ENCODE measurements around the gene DCUN1D1.

DCUN1D1 gene

GRCh38 chr3:183022936-183023516 lies 42.7 kb upstream of the DCUN1D1 start:
- ATAC-seq, result no peak
- TF ChIP-seq POU6F1 (CRISPR knock-in tag; IDR thresholded peaks at IDR 0.05; ENCODE audit: borderline replicate concordance, low read depth) (no peak), TOX (CRISPR knock-in tag; IDR thresholded peaks at IDR 0.05; ENCODE audit: borderline replicate concordance) (no peak), TSHZ2 (CRISPR knock-in tag; IDR thresholded peaks at IDR 0.05) (no peak), CSRNP3 (CRISPR knock-in tag; IDR thresholded peaks at IDR 0.05) (no peak), TCF4 (CRISPR knock-in tag; IDR thresholded peaks at IDR 0.05; ENCODE audit: borderline replicate concordance) (no peak), ESRRG (CRISPR knock-in tag; IDR thresholded peaks at IDR 0.05) (no peak), RARB (CRISPR knock-in tag; IDR thresholded peaks at IDR 0.05) (no peak), CSDC2 (CRISPR knock-in tag; IDR thresholded peaks at IDR 0.05) (no peak), ZNF70 (CRISPR knock-in tag; IDR thresholded peaks at IDR 0.05) (no peak), PATZ1 (CRISPR knock-in tag; IDR thresholded peaks at IDR 0.05; ENCODE audit: borderline replicate concordance) (no peak), ZNF8 (CRISPR knock-in tag; IDR thresholded peaks at IDR 0.05) (no peak)

- no peak for ATAC-seq
- no peak for TF ChIP-seq TOX (CRISPR knock-in tag; IDR thresholded peaks at IDR 0.05; ENCODE audit: borderline replicate concordance)
Observed at GRCh38 chr3:183018421-183019192, 38.3 kb upstream of the DCUN1D1 start.

- TF ChIP-seq ZC3H10 (CRISPR knock-in tag; IDR thresholded peaks at IDR 0.05) (no peak), TCF4 (CRISPR knock-in tag; IDR thresholded peaks at IDR 0.05; ENCODE audit: borderline replicate concordance) (no peak)
- no peak for ATAC-seq
Observed at GRCh38 chr3:183015185-183015584, 34.8 kb upstream of the DCUN1D1 start.

- ATAC-seq, result no peak
- TF ChIP-seq ISL1 (CRISPR knock-in tag; IDR thresholded peaks at IDR 0.05) (no peak), ZFP3 (CRISPR knock-in tag; IDR thresholded peaks at IDR 0.05) (no peak), ZNF8 (CRISPR knock-in tag; IDR thresholded peaks at IDR 0.05) (no peak), OSR1 (CRISPR knock-in tag; IDR thresholded peaks at IDR 0.05) (no peak), PPARA (CRISPR knock-in tag; IDR thresholded peaks at IDR 0.05; ENCODE audit: borderline replicate concordance) (no peak), ARNTL (CRISPR knock-in tag; IDR thresholded peaks at IDR 0.05; ENCODE audit: borderline replicate concordance, low read depth) (no peak), CSDC2 (CRISPR knock-in tag; IDR thresholded peaks at IDR 0.05) (no peak), ZFP30 (CRISPR knock-in tag; IDR thresholded peaks at IDR 0.05) (no peak), RARB (CRISPR knock-in tag; IDR thresholded peaks at IDR 0.05) (no peak), ZNF70 (CRISPR knock-in tag; IDR thresholded peaks at IDR 0.05) (no peak), CSRNP3 (CRISPR knock-in tag; IDR thresholded peaks at IDR 0.05) (no peak), POU6F1 (CRISPR knock-in tag; IDR thresholded peaks at IDR 0.05; ENCODE audit: borderline replicate concordance, low read depth) (no peak), TCF4 (CRISPR knock-in tag; IDR thresholded peaks at IDR 0.05; ENCODE audit: borderline replicate concordance) (no peak), TSHZ2 (CRISPR knock-in tag; IDR thresholded peaks at IDR 0.05) (no peak), SNAI2 (CRISPR knock-in tag; IDR thresholded peaks at IDR 0.05) (no peak)
Observed at GRCh38 chr3:183013856-183014255, 33.5 kb upstream of the DCUN1D1 start.

Measured in SK-N-SH treated with all-trans-retinoic acid at 6 μM for 48 hours (cell line).